WTC11 (cell line): Measurements from ENCODE around the gene PROSER2.

Experiments
- CREM ChIP-seq: sonication (generic); formaldehyde crosslinking; IDR thresholded peaks from 2 replicates; pipeline ENCODE4 v1.8.1; 2022; ENCODE audit warnings: mild to moderate bottlenecking, missing genetic modification reagents, moderate library complexity
- ESRRA ChIP-seq: sonication (generic); formaldehyde crosslinking; IDR thresholded peaks from 2 replicates; pipeline ENCODE4 v1.8.1; 2022; ENCODE audit warnings: mild to moderate bottlenecking, missing genetic modification reagents, borderline replicate concordance
- KAT7 ChIP-seq: sonication (generic); formaldehyde crosslinking; IDR thresholded peaks from 2 replicates; pipeline ENCODE4 v1.8.1; 2023; ENCODE audit warnings: missing genetic modification reagents, mild to moderate bottlenecking, borderline replicate concordance
- TCF7 ChIP-seq: sonication (generic); formaldehyde crosslinking; IDR thresholded peaks from 2 replicates; pipeline ENCODE4 v1.8.0; 2022; ENCODE audit warnings: mild to moderate bottlenecking, low read depth, missing genetic modification reagents, moderate library complexity
- TF ChIP-seq, protein P1 (sequence below): fragments of 200-600 bp; IDR thresholded peaks from 2 replicates; pipeline ENCODE4 v1.8.0; 2022; ENCODE audit warnings: antibody characterized with exemption
- TF ChIP-seq, protein P2 (sequence below): sonication (generic); formaldehyde crosslinking; IDR thresholded peaks from 2 replicates; pipeline ENCODE4 v1.8.0; 2022; ENCODE audit warnings: mild to moderate bottlenecking, missing genetic modification reagents

DNA sequence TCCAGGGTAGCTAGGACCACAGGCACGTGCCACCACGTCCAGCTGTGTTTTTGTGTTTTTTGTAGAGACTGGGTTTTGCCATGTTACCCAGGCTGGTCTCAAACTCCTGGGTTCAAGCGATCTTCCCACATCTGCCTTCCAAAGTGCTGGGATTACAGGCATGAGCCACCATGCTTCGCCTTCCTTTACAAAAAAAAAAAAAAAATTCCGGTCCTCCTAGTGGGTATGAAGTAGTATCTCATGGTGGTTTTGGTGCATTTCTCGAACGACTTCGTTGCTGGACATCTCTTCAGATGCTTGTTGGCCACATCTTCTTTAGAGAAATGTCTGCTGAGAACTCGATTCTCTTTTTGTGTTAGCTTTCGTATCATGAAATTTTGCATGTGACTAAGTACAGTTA is 3.9 kb downstream of the PROSER2 start:
- TF ChIP-seq ESRRA (no peak), KAT7 (CRISPR knock-in tag) (no peak), TCF7 (no peak), CREM (CRISPR knock-in tag) (no peak)
- TF ChIP-seq, protein P1, sequence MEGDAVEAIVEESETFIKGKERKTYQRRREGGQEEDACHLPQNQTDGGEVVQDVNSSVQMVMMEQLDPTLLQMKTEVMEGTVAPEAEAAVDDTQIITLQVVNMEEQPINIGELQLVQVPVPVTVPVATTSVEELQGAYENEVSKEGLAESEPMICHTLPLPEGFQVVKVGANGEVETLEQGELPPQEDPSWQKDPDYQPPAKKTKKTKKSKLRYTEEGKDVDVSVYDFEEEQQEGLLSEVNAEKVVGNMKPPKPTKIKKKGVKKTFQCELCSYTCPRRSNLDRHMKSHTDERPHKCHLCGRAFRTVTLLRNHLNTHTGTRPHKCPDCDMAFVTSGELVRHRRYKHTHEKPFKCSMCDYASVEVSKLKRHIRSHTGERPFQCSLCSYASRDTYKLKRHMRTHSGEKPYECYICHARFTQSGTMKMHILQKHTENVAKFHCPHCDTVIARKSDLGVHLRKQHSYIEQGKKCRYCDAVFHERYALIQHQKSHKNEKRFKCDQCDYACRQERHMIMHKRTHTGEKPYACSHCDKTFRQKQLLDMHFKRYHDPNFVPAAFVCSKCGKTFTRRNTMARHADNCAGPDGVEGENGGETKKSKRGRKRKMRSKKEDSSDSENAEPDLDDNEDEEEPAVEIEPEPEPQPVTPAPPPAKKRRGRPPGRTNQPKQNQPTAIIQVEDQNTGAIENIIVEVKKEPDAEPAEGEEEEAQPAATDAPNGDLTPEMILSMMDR: no peak
- TF ChIP-seq, protein P2, sequence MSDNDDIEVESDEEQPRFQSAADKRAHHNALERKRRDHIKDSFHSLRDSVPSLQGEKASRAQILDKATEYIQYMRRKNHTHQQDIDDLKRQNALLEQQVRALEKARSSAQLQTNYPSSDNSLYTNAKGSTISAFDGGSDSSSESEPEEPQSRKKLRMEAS (CRISPR knock-in tag): no peak
